H1 (cell line): ENCODE results near the gene NIPAL3. TPM values are rescaled to one million over a fixed set of nuclear protein-coding genes. Genes with fewer than 3 reads are reported as not detected.
A peak's percentile ranks its signal among the peaks of the same experiment; 100 is the strongest.

Source experiments
- CTCF ChIA-PET: fragments of 300-600 bp; sonication (Branson Sonifier 250); formaldehyde crosslinking; loops from one replicate; lab custom pipeline; 2021; ENCODE audit not compliant: partially characterized antibody; lab: Charles Lee
- POLR2A ChIA-PET: fragments of 300-600 bp; sonication (Branson Sonifier 250); formaldehyde crosslinking; loops from one replicate; lab custom pipeline; 2021; ENCODE audit warnings: inconsistent platforms; ENCODE audit not compliant: partially characterized antibody; lab: Charles Lee
- DNase-seq, 2 experiments: peaks; one replicate each; pipeline versions ENCODE4 v3.0.0 to v3.0.0-alpha.2; 2010 to 2022; ENCODE audit warnings: low spot score in 2 of 2, low read depth in 1 of 2, mixed read lengths in 1 of 2
- FAIRE-seq: peaks from 2 replicates; lab custom pipeline; 2011; peaks lifted over from hg19 to GRCh38; lab: Jason Lieb, UNC
- H2AFZ ChIP-seq: 2 replicates; pipeline ENCODE4 v1.8.1; 2012; ENCODE audit warnings: low read length, inconsistent platforms
- H2AK5ac ChIP-seq: 2 replicates; pipeline ENCODE4 v1.6.1; 2013; ENCODE audit warnings: low read depth, low read length
- H2BK120ac ChIP-seq: replicated peaks from 2 replicates; pipeline ENCODE3; 2013; ENCODE audit warnings: low read depth, low read length, inconsistent platforms
- H2BK12ac ChIP-seq: 2 replicates; pipeline ENCODE4 v1.6.1; 2013; ENCODE audit warnings: low read depth, low read length
- H2BK15ac ChIP-seq: 2 replicates; pipeline ENCODE4 v1.6.1; 2013; ENCODE audit warnings: low read length
- H2BK20ac ChIP-seq: 2 replicates; pipeline ENCODE4 v1.6.1; 2013; ENCODE audit warnings: low read length
- H2BK5ac ChIP-seq: 2 replicates; pipeline ENCODE4 v1.6.1; 2013; ENCODE audit warnings: low read depth, low read length
- H3K14ac ChIP-seq: 2 replicates; pipeline ENCODE4 v1.6.1; 2013; ENCODE audit warnings: inconsistent platforms; ENCODE audit not compliant: insufficient read length
- H3K18ac ChIP-seq: 2 replicates; pipeline ENCODE4 v1.6.1; 2013; ENCODE audit warnings: low read length; ENCODE audit errors: extremely low read depth
- H3K23ac ChIP-seq: 2 replicates; pipeline ENCODE4 v1.6.1; 2013; ENCODE audit warnings: inconsistent platforms; ENCODE audit not compliant: insufficient read length
- H3K23me2 ChIP-seq: 2 replicates; pipeline ENCODE4 v1.6.1; 2013; ENCODE audit warnings: low read depth, low read length
- H3K27ac ChIP-seq: 2 replicates; pipeline ENCODE4 v1.6.1; 2011; ENCODE audit warnings: low read depth, low read length, inconsistent platforms
- H3K27me3 ChIP-seq, 4 experiments: replicated peaks in 1 of 4; 1 replicate in 1 of 4; 2 replicates in 3 of 4; pipeline versions ENCODE4 v1.6.1 to v1.8.1; 2011 to 2013; ENCODE audit warnings: low read length in 3 of 4, mild to moderate bottlenecking in 3 of 4, inconsistent platforms in 2 of 4, mixed read lengths in 2 of 4, moderate library complexity in 1 of 4; ENCODE audit not compliant: control insufficient read depth in 3 of 4, insufficient read depth in 3 of 4; ENCODE audit errors: extremely low read depth in 1 of 4
- H3K36me3 ChIP-seq, 4 experiments: 2 replicates each; pipeline versions ENCODE4 v1.6.1 to v1.8.1; 2011 to 2013; ENCODE audit warnings: mild to moderate bottlenecking in 4 of 4, low read length in 3 of 4, moderate library complexity in 2 of 4, control low read depth in 1 of 4, inconsistent platforms in 1 of 4; ENCODE audit not compliant: insufficient read depth in 4 of 4, control insufficient read depth in 2 of 4
- H3K4ac ChIP-seq: replicated peaks from 2 replicates; pipeline ENCODE3; 2013; ENCODE audit warnings: low read length, low read depth, mixed read lengths, inconsistent platforms; ENCODE audit not compliant: insufficient read length
- H3K4me1 ChIP-seq, 4 experiments: replicated peaks in 1 of 4; 1 replicate in 1 of 4; 2 replicates in 3 of 4; pipeline versions ENCODE4 v1.6.1 to v1.8.1; 2011 to 2013; ENCODE audit warnings: low read length in 3 of 4, inconsistent platforms in 2 of 4, mixed read lengths in 1 of 4; ENCODE audit not compliant: insufficient read depth in 4 of 4, control insufficient read depth in 3 of 4
- H3K4me2 ChIP-seq, 2 experiments: 2 replicates each; pipeline versions ENCODE4 v1.6.1 to v1.8.1; 2011 to 2013; ENCODE audit warnings: low read depth in 2 of 2, low read length in 2 of 2, control low read depth in 1 of 2, inconsistent platforms in 1 of 2, mild to moderate bottlenecking in 1 of 2; ENCODE audit not compliant: insufficient read depth in 1 of 2
- H3K4me3 ChIP-seq, 4 experiments: fragments of 200-600, 300-600 bp in 1 of 4; sonication (generic), shearing (Covaris generic), sonication (Bioruptor Twin) in 1 of 4; 2 replicates each; pipeline versions ENCODE4 v1.5.1 to v1.8.1; 2011 to 2016; ENCODE audit warnings: low read length in 4 of 4, low read depth in 3 of 4, control low read depth in 2 of 4, inconsistent platforms in 2 of 4, mild to moderate bottlenecking in 2 of 4, mixed read lengths in 1 of 4, moderate library complexity in 1 of 4; ENCODE audit not compliant: insufficient read depth in 2 of 4; ENCODE audit errors: extremely low read depth in 1 of 4
- H3K56ac ChIP-seq: replicated peaks from 2 replicates; pipeline ENCODE3; 2013; ENCODE audit warnings: low read depth, mild to moderate bottlenecking, mixed read lengths, low read length, inconsistent platforms; ENCODE audit not compliant: insufficient read length
- H3K79me1 ChIP-seq: 2 replicates; pipeline ENCODE4 v1.6.1; 2013; ENCODE audit warnings: low read depth, low read length, control low read depth
- H3K79me2 ChIP-seq, 2 experiments: 2 replicates each; pipeline versions ENCODE4 v1.6.1 to v1.8.1; 2012 to 2013; ENCODE audit warnings: low read length in 2 of 2, mild to moderate bottlenecking in 2 of 2, inconsistent platforms in 1 of 2; ENCODE audit not compliant: insufficient read depth in 2 of 2, control insufficient read depth in 1 of 2
- H3K9ac ChIP-seq, 4 experiments: replicated peaks in 1 of 4; 1 replicate in 1 of 4; 2 replicates in 3 of 4; pipeline versions ENCODE4 v1.6.1 to v1.8.1; 2011 to 2013; ENCODE audit warnings: low read depth in 3 of 4, low read length in 3 of 4, control low read depth in 2 of 4, mild to moderate bottlenecking in 2 of 4, moderate library complexity in 2 of 4, inconsistent platforms in 1 of 4; ENCODE audit errors: extremely low read depth in 1 of 4
- H3K9me3 ChIP-seq, 2 experiments: 2 replicates each; pipeline versions ENCODE4 v1.6.1 to v1.8.1; 2012 to 2013; ENCODE audit warnings: mild to moderate bottlenecking in 2 of 2, moderate library complexity in 2 of 2, control low read depth in 1 of 2, inconsistent platforms in 1 of 2, low read depth in 1 of 2, low read length in 1 of 2, mixed read lengths in 1 of 2; ENCODE audit not compliant: insufficient read depth in 2 of 2
- H4K20me1 ChIP-seq, 2 experiments: replicated peaks in 1 of 2; 2 replicates each; pipeline versions ENCODE3 to v1.8.1; 2011 to 2013; ENCODE audit warnings: inconsistent platforms in 2 of 2, low read length in 2 of 2, mild to moderate bottlenecking in 1 of 2; ENCODE audit not compliant: insufficient read depth in 2 of 2, control insufficient read depth in 1 of 2
- H4K5ac ChIP-seq: 2 replicates; pipeline ENCODE4 v1.6.1; 2013; ENCODE audit warnings: low read length, low read depth, mixed read lengths, inconsistent platforms; ENCODE audit not compliant: insufficient read length
- H4K8ac ChIP-seq: 2 replicates; pipeline ENCODE4 v1.8.0; 2013; ENCODE audit warnings: mild to moderate bottlenecking, moderate library complexity, low read length, inconsistent platforms; ENCODE audit not compliant: insufficient read depth; ENCODE audit errors: extremely low read depth
- H4K91ac ChIP-seq: replicated peaks from 2 replicates; pipeline ENCODE3; 2013; ENCODE audit warnings: low read length, mixed read lengths, inconsistent platforms; ENCODE audit not compliant: insufficient read length
- BACH1 ChIP-seq: IDR thresholded peaks from 2 replicates; pipeline ENCODE4 v1.6.1; 2012; ENCODE audit warnings: low read length, improper control_type of control experiment
- JUN ChIP-seq: IDR thresholded peaks from 2 replicates; pipeline ENCODE4 v1.6.1; 2011; ENCODE audit warnings: low read depth, mild to moderate bottlenecking, improper control_type of control experiment, low read length
- KDM4A ChIP-seq: IDR thresholded peaks from one replicate; pipeline ENCODE4 v1.7.1; 2012; ENCODE audit warnings: low read depth, mild to moderate bottlenecking, moderate library complexity, low read length, inconsistent platforms; ENCODE audit not compliant: severe bottlenecking
- NRF1 ChIP-seq: IDR thresholded peaks from 2 replicates; pipeline ENCODE4 v1.6.1; 2011; ENCODE audit warnings: mild to moderate bottlenecking, low read depth, low read length, improper control_type of control experiment
- POU5F1 ChIP-seq: IDR thresholded peaks from 2 replicates; pipeline ENCODE4 v1.6.1; 2011; ENCODE audit warnings: low read depth, mild to moderate bottlenecking, low read length, moderate library complexity
- SRF ChIP-seq: IDR thresholded peaks from 2 replicates; pipeline ENCODE4 v1.6.1; 2011; ENCODE audit warnings: mild to moderate bottlenecking, low read depth, low read length, moderate library complexity
- SUZ12 ChIP-seq: fragments of 200-600 bp; sonication (generic); IDR thresholded peaks from 2 replicates; pipeline ENCODE4 v1.6.1; 2012; ENCODE audit warnings: mild to moderate bottlenecking, inconsistent platforms, low read length, moderate library complexity, mixed read lengths
- TAF1 ChIP-seq: IDR thresholded peaks from 2 replicates; pipeline ENCODE4 v1.6.1; 2011; ENCODE audit warnings: mild to moderate bottlenecking, low read depth, low read length
- TBP ChIP-seq: IDR thresholded peaks from 2 replicates; pipeline ENCODE4 v1.6.1; 2011; ENCODE audit warnings: low read depth, low read length, improper control_type of control experiment
- WGBS, 2 experiments: shearing (Covaris generic) in 1 of 2; methylation state at CpG; one replicate each; pipeline versions ENCODE4 v1.1.6 to v1.1.7; 2013 to 2015; ENCODE audit warnings: low lambda C conversion rate in 2 of 2, mixed read lengths in 2 of 2, inconsistent platforms in 1 of 2, low coverage in 1 of 2, missing lambda C conversion rate in 1 of 2; ENCODE audit not compliant: insufficient replicate concordance in 2 of 2, insufficient coverage in 1 of 2, insufficient read length in 1 of 2; ENCODE audit errors: extremely low coverage in 1 of 2, missing lambda C conversion rate in 1 of 2; 5-methylcytosine and 5-hydroxymethylcytosine counted together
- polyA plus RNA-seq, 7 experiments: library from polyadenylated mRNA; depleted of rRNA in 3 of 7; stranded (reverse) in 5 of 7; unstranded in 2 of 7; fragments of >200 nt in 5 of 7; fragments of 200-250 nt in 2 of 7; gene quantifications; 1 replicate in 5 of 7; 2 replicates in 1 of 7; 4 replicates in 1 of 7; pipeline versions ENCODE4 v1.2.1 to v1.2.3, GENCODE V29; 2011 to 2013; ENCODE audit warnings: missing spikeins in 2 of 7, mixed read lengths in 2 of 7
- total RNA-seq: library from RNA; stranded (reverse); fragmentation: NEBNext Ultra II Directional; extraction: Animal tissue kit (Norgen Biotek cat#: 25700); gene quantifications from 2 replicates; pipeline ENCODE4 v1.2.1, GENCODE V29; 2021

NIPAL3 gene
- total and polyA plus RNA-seq, 2 of the 8 experiments (the other 6 are each of a cell fraction or from before 2014, with no cell fraction given): 8.8 to 11.0 TPM

- Histone ChIP-seq H3K18ac (no peak overlapping the region), H3K36me3 (no peaks in the 10 kb centered on the region), H3K4me3 (no peak overlapping the region), H2AFZ (no peak overlapping the region), H3K9ac (no peak overlapping the region), H3K56ac (no peak overlapping the region), H3K4ac (no peak overlapping the region), H3K14ac (no peak overlapping the region), H2AK5ac (no peak overlapping the region), H3K4me2 (no peak overlapping the region), H3K79me2 (no peaks in the 10 kb centered on the region), H3K4me1 (peaks cover 0 to 2% (median 0%) of the 10 kb centered on the region in 4 experiments; a peak in 4 of 7 replicates), H3K9me3 (no peaks in the 10 kb centered on the region), H4K8ac (no peak overlapping the region), H2BK15ac (no peak overlapping the region), H4K91ac (no peak overlapping the region), H3K23me2 (no peaks in the 10 kb centered on the region), H2BK120ac (no peak overlapping the region), H2BK5ac (no peak overlapping the region), H3K27me3 (no peaks in the 10 kb centered on the region), H2BK12ac (no peak overlapping the region), H3K23ac (no peak overlapping the region), H3K79me1 (no peaks in the 10 kb centered on the region), H2BK20ac (no peak overlapping the region), H3K27ac (no peak overlapping the region; the same call in 1 of the 2 replicates), H4K20me1 (no peaks in the 10 kb centered on the region), H4K5ac (no peak overlapping the region)
- POLR2A ChIA-PET: interaction anchor here (0.8 to 1.5 kb wide), 3 partner anchors 16 to 242 kb away, joined by 3 to 5 read pairs (median 4); no protein-coding TSS in a partner anchor
- FAIRE-seq: no peak
- DNase-seq: peak in 1 of 2 experiments; percentile 42
- 69% methylated on average over 4 of the region's 4 CpGs; no CpG with 5 or more reads in 1 of the 2 experiments for WGBS, 2 experiments
- TF ChIP-seq JUN: no peak
- no peak for TF ChIP-seq KDM4A
- TF ChIP-seq SUZ12: no peak
- TF ChIP-seq POU5F1: no peak
- TF ChIP-seq TAF1: no peak
- no peak for TF ChIP-seq SRF
- TF ChIP-seq TBP: no peak
- no peak for TF ChIP-seq NRF1
- TF ChIP-seq BACH1: no peak
- CTCF ChIA-PET: interaction anchor here (0.6 to 8.4 kb wide), 43 partner anchors 9 to 309 kb away, joined by 3 to 465 read pairs (median 5); partner anchors contain the start of genes IFNLR1, NIPAL3 and STPG1
These were observed 22.5 kb upstream of the NIPAL3 start for GRCh38 chr1:24392982-24393650.
